Skeletal muscle tissue (tissue), 4 donors: ENCODE measurements around the gene KCND2. TPM values are rescaled to one million over a fixed set of nuclear protein-coding genes. Genes with fewer than 3 reads are reported as not detected.
"Not testable (repeated sequence)": the region's sequence is repeated elsewhere in the genome, so short reads cannot be mapped to it uniquely, and the experiment has no call there.

ENCODE experiments used
- H3K27ac ChIP-seq: one replicate; pipeline ENCODE4 v1.7.0; 2013; ENCODE audit warnings: mild to moderate bottlenecking, low read depth, low read length, inconsistent platforms
- H3K27me3 ChIP-seq, 3 donors: one replicate each; pipeline ENCODE4 v1.7.0; 2013; ENCODE audit warnings: low read length in 3 of 3; ENCODE audit not compliant: control insufficient read depth in 3 of 3, insufficient read depth in 3 of 3
- H3K36me3 ChIP-seq, 3 donors: one replicate each; pipeline ENCODE4 v1.7.0; 2013; ENCODE audit warnings: low read length in 3 of 3; ENCODE audit not compliant: control insufficient read depth in 3 of 3, insufficient read depth in 3 of 3
- H3K4me1 ChIP-seq, 3 donors: one replicate each; pipeline ENCODE4 v1.7.0; 2013; ENCODE audit warnings: low read length in 3 of 3, mild to moderate bottlenecking in 3 of 3; ENCODE audit not compliant: control insufficient read depth in 3 of 3, insufficient read depth in 3 of 3
- H3K4me3 ChIP-seq, 3 donors: one replicate each; pipeline ENCODE4 v1.7.0; 2013; ENCODE audit warnings: low read length in 3 of 3
- H3K9ac ChIP-seq, 3 donors: one replicate each; pipeline ENCODE4 v1.7.0; 2013; ENCODE audit warnings: low read length in 3 of 3, mild to moderate bottlenecking in 3 of 3, moderate library complexity in 2 of 3, low read depth in 1 of 3
- H3K9me3 ChIP-seq, 3 donors: one replicate each; pipeline ENCODE4 v1.7.0; 2013; ENCODE audit warnings: low read length in 3 of 3; ENCODE audit not compliant: control insufficient read depth in 3 of 3
- total RNA-seq: library from RNA; depleted of rRNA; stranded (reverse); fragments of >200 nt; gene quantifications from one replicate; pipeline ENCODE4 v1.2.3, GENCODE V29; 2014
- donor health status: Osteomylitis.

KCND2 gene
- total RNA-seq = 2.6 TPM

GRCh38 chr7:120272701-120273475, at the start of gene KCND2:
TSS of gene KCND2 (plus strand) at chr7:120273175.
- Histone ChIP-seq H3K27me3 (peaks cover 3 to 12% (median 6%) of the 10 kb centered on the region in 3 donors), H3K4me3 (peak within 1 kb of the TSS; percentile 72 to 77 (median 73)), H3K9ac (peak within 1 kb of the TSS; percentile 43 to 57 (median 50)), H3K4me1 (peaks cover 5 to 13% (median 7%) of the 10 kb centered on the region in 3 donors), H3K36me3 (no peaks in the 10 kb centered on the region), H3K27ac (no peak within 1 kb of the TSS), H3K9me3 (peaks cover 0 to 3% (median 0%) of the 10 kb centered on the region in 3 donors)

- Histone ChIP-seq H3K4me1 (no peaks in the 10 kb centered on the region), H3K27me3 (no peaks in the 10 kb centered on the region), H3K9me3 (no peaks in the 10 kb centered on the region), H3K4me3 (no peak overlapping the region), H3K36me3 (no peaks in the 10 kb centered on the region), H3K9ac (no peak overlapping the region), H3K27ac (no peak overlapping the region)
These were observed 46.8 kb upstream of the KCND2 start for GRCh38 chr7:120226188-120226587.

GRCh38 chr7:120227255-120227654, 45.7 kb upstream of the KCND2 start:
- Histone ChIP-seq H3K9ac (no peak overlapping the region), H3K36me3 (no peaks in the 10 kb centered on the region), H3K4me3 (no peak overlapping the region), H3K4me1 (no peaks in the 10 kb centered on the region), H3K27me3 (no peaks in the 10 kb centered on the region), H3K27ac (no peak overlapping the region), H3K9me3 (no peaks in the 10 kb centered on the region)

GRCh38 chr7:120229084-120229483, 43.9 kb upstream of the KCND2 start:
- Histone ChIP-seq H3K4me1 (no peaks in the 10 kb centered on the region), H3K36me3 (no peaks in the 10 kb centered on the region), H3K4me3 (no peak overlapping the region), H3K27me3 (no peaks in the 10 kb centered on the region), H3K9ac (no peak overlapping the region), H3K27ac (no peak overlapping the region), H3K9me3 (no peaks in the 10 kb centered on the region)

GRCh38 chr7:120233338-120233737, 39.6 kb upstream of the KCND2 start:
- Histone ChIP-seq H3K4me1 (no peaks in the 10 kb centered on the region), H3K4me3 (no peak overlapping the region), H3K9ac (no peak overlapping the region), H3K36me3 (no peaks in the 10 kb centered on the region), H3K27me3 (no peaks in the 10 kb centered on the region), H3K9me3 (no peaks in the 10 kb centered on the region), H3K27ac (no peak overlapping the region)

- H3K9ac ChIP-seq, H3K36me3 ChIP-seq, H3K4me1 ChIP-seq, H3K27ac ChIP-seq, H3K9me3 ChIP-seq, H3K27me3 ChIP-seq, H3K4me3 ChIP-seq: not testable (repeated sequence)
These were observed 32.6 kb upstream of the KCND2 start for GRCh38 chr7:120240350-120240749.

GRCh38 chr7:120241973-120242372, 31.0 kb upstream of the KCND2 start:
- Histone ChIP-seq H3K27ac (no peak overlapping the region), H3K36me3 (no peaks in the 10 kb centered on the region), H3K9me3 (no peaks in the 10 kb centered on the region), H3K4me1 (no peaks in the 10 kb centered on the region), H3K9ac (no peak overlapping the region), H3K27me3 (no peaks in the 10 kb centered on the region), H3K4me3 (no peak overlapping the region)

GRCh38 chr7:120254845-120255244, 18.1 kb upstream of the KCND2 start:
- Histone ChIP-seq H3K9ac (no peak overlapping the region), H3K36me3 (no peaks in the 10 kb centered on the region), H3K27me3 (no peaks in the 10 kb centered on the region), H3K9me3 (no peaks in the 10 kb centered on the region), H3K4me3 (no peak overlapping the region), H3K27ac (no peak overlapping the region), H3K4me1 (no peaks in the 10 kb centered on the region)

GRCh38 chr7:120256344-120257070, 16.5 kb upstream of the KCND2 start:
- no peaks in the 10 kb centered on the region for H3K27me3 ChIP-seq
- H3K4me1 ChIP-seq = no peaks in the 10 kb centered on the region
- H3K4me3 ChIP-seq = no peak overlapping the region

GRCh38 chr7:120259386-120259785, 13.6 kb upstream of the KCND2 start:
- Histone ChIP-seq H3K27me3 (no peaks in the 10 kb centered on the region), H3K36me3 (no peaks in the 10 kb centered on the region), H3K4me3 (no peak overlapping the region), H3K27ac (no peak overlapping the region), H3K4me1 (no peaks in the 10 kb centered on the region), H3K9ac (no peak overlapping the region), H3K9me3 (no peaks in the 10 kb centered on the region)

More at GRCh38 chr7:120256344-120257070, 16.5 kb upstream of the KCND2 start:
- no peak overlapping the region for H3K9ac ChIP-seq
- no peak overlapping the region for H3K27ac ChIP-seq
- no peaks in the 10 kb centered on the region for H3K9me3 ChIP-seq
- H3K36me3 ChIP-seq = no peaks in the 10 kb centered on the region
